IPS DF 6.9 (cell line): Measurements from ENCODE around the gene ZFAND2B.

Experiments
- DNase-seq: peaks from one replicate; pipeline ENCODE4 v3.0.0-alpha.2; 2013; ENCODE audit warnings: low read depth, low spot score
- H3K27ac ChIP-seq: one replicate; pipeline ENCODE4 v1.5.1; 2013; ENCODE audit warnings: low read length, control low read depth
- H3K27me3 ChIP-seq: 2 replicates; pipeline ENCODE4 v1.6.1; 2013; ENCODE audit warnings: mild to moderate bottlenecking, low read length; ENCODE audit not compliant: control insufficient read depth, insufficient read depth
- H3K36me3 ChIP-seq: 2 replicates; pipeline ENCODE4 v1.6.1; 2013; ENCODE audit warnings: low read length; ENCODE audit not compliant: control insufficient read depth, insufficient read depth
- H3K4me1 ChIP-seq: 2 replicates; pipeline ENCODE4 v1.6.1; 2013; ENCODE audit warnings: low read length; ENCODE audit not compliant: control insufficient read depth, insufficient read depth
- H3K4me3 ChIP-seq: 2 replicates; pipeline ENCODE4 v1.5.1; 2013; ENCODE audit warnings: mild to moderate bottlenecking, low read length
- H3K9me3 ChIP-seq: 2 replicates; pipeline ENCODE4 v1.6.1; 2013; ENCODE audit warnings: low read length, inconsistent platforms; ENCODE audit not compliant: control insufficient read depth, insufficient read depth
- WGBS: extraction: QIAGEN DNeasy Blood & Tissue Kit; methylation state at CpG from one replicate; pipeline ENCODE4 v1.1.7; 2013; ENCODE audit warnings: mixed read lengths, missing lambda C conversion rate; ENCODE audit not compliant: insufficient read length, insufficient coverage; 5-methylcytosine and 5-hydroxymethylcytosine counted together

Gene ZFAND2B

GRCh38 chr2:219245148-219245898, 38.7 kb downstream of the ZFAND2B start, which contains the start of the genes GLB1L and STK16:
Gene GLB1L, minus strand, starts transcription at chr2:219245444. Its CDS starts 1,871 bp downstream, at chr2:219243573.
Gene STK16, plus strand, starts transcription at chr2:219245479. Its CDS starts 521 bp downstream, at chr2:219246000.
- Histone ChIP-seq H3K27me3 (no peaks in the 10 kb centered on the region), H3K4me1 (peaks cover 2% of the 10 kb centered on the region; the same call in 1 of the 2 replicates), H3K27ac (no peak within 1 kb of the TSS), H3K36me3 (peaks cover under 1% of the 10 kb centered on the region), H3K9me3 (no peaks in the 10 kb centered on the region), H3K4me3 (peak within 1 kb of the TSS; percentile 63)
- WGBS, result no CpG with 5 or more reads among the region's 46 CpGs
- DNase-seq, result peak; percentile 88

- H3K36me3 ChIP-seq, result peaks cover 4% of the 10 kb centered on the region
- H3K27ac ChIP-seq, result no peak overlapping the region
- no CpG with 5 or more reads among the region's 10 CpGs for WGBS
- H3K4me1 ChIP-seq, result peaks cover 2% of the 10 kb centered on the region; the same call in 1 of the 2 replicates
- peak overlapping the region; percentile 63; the same call in 1 of the 2 replicates for H3K4me3 ChIP-seq
- H3K9me3 ChIP-seq, result no peaks in the 10 kb centered on the region
- no peak for DNase-seq
- no peaks in the 10 kb centered on the region for H3K27me3 ChIP-seq
Measured at GRCh38 chr2:219245899-219246230, 39.3 kb downstream of the ZFAND2B start.

- Histone ChIP-seq H3K9me3 (no peaks in the 10 kb centered on the region), H3K4me3 (no peak overlapping the region), H3K36me3 (peaks cover 4% of the 10 kb centered on the region), H3K27me3 (no peaks in the 10 kb centered on the region), H3K4me1 (peaks cover 2% of the 10 kb centered on the region; the same call in 1 of the 2 replicates), H3K27ac (no peak overlapping the region)
- WGBS, result no CpG with 5 or more reads among the region's 10 CpGs
- DNase-seq, result no peak
Measured at GRCh38 chr2:219246559-219246958, 40.0 kb downstream of the ZFAND2B start.

DNA sequence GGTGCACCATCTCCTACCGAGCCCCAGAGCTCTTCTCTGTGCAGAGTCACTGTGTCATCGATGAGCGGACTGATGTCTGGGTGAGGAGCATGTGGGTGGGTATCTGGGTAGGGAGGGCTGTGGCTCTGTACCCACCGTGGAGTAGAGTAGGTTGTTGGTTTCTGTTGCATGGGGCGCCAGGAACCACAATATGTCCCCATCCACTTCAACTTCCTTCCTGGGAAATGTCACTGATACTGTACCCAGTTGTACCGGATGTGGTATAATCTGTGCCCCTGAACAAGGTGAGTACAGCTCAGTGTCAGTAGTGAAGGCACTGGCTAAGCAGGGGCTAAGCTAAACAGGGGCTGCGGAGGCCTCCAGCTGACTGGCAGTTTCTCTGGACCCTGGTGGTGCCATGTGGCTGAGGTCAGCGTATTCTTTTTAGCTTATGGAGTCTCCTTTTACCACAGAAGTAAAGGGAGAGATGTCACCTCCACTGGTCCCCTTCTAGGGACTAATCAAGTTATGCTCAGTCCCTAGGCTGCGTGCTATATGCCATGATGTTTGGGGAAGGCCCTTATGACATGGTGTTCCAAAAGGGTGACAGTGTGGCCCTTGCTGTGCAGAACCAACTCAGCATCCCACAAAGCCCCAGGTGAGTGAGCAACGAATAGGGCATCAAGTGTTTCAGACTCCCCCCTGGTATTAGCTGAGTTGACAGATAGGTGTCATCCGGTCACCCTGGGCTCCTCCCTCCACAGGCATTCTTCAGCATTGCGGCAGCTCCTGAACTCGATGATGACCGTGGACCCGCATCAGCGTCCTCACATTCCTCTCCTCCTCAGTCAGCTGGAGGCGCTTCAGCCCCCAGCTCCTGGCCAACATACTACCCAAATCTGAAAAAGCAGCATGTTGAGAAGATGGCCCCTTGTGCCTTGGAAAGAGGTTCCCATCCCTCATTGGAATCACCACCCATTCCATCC, 41.4 kb downstream of the ZFAND2B start:
- no peaks in the 10 kb centered on the region for H3K27me3 ChIP-seq
- WGBS, result no CpG with 5 or more reads among the region's 17 CpGs
- peaks cover 5% of the 10 kb centered on the region for H3K4me1 ChIP-seq
- H3K27ac ChIP-seq, result no peak overlapping the region
- DNase-seq, result no peak
- peaks cover 4% of the 10 kb centered on the region for H3K36me3 ChIP-seq
- H3K9me3 ChIP-seq, result no peaks in the 10 kb centered on the region
- H3K4me3 ChIP-seq, result no peak overlapping the region

DNA sequence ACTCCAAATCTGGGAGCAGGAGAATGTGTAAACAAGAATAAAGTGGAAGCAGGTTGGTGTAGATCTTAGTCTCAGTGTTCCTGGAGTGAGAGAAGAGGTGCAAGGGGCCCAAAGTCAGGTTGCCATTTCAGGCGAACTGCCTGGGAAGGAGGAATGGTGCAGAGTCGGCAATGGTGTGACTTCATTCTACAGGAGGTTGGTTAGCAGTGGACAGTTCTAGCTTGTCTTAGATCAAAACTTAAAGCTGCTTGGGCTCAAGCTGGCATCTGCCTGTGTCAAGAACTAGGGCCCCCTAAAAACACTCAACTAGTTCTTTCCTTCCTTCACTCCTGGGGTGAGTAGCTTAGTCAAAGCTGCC, 42.2 kb downstream of the ZFAND2B start:
- peaks cover 4% of the 10 kb centered on the region for H3K36me3 ChIP-seq
- H3K27me3 ChIP-seq, result no peaks in the 10 kb centered on the region
- no peak overlapping the region for H3K4me3 ChIP-seq
- DNase-seq, result no peak
- peaks cover 5% of the 10 kb centered on the region for H3K4me1 ChIP-seq
- H3K27ac ChIP-seq, result no peak overlapping the region
- no peaks in the 10 kb centered on the region for H3K9me3 ChIP-seq
- no CpG with 5 or more reads among the region's 2 CpGs for WGBS

DNA sequence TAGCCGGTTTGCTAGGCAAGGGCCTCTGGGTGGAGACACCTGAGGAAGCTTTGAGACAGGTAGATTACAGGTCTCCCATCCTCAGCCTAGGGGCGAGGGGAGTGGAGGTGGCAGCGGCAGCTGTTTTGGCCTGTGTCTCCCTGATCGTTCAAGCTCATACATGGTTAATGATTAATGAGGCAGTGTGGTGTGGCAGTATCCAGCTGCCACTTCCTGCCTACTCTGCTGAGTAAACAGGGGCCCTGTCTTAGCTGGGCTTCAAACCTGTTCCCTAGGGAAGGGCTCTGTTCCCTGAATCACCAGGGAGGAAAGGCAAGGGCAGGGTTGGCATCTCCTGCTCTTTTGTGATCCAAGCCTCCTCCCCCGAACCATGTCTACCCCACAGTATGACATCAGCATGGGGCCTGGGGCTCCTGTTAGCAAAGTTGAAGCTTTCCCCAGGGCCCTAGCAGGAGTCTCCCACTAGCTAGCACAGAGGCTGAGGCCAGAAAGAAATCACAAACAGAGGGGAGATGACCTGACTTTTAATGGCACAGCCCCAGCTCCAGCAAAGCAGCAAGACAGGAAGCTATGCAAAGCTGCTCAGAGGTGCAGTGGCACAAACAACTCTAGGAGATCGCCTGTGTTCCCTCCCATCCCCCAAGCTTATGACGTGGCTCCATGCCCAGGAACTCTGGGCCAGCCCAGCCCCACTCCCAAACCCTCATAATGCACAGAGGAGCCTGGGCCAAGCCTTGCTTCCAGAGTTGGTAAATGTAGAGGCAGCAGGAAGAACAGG, 42.8 kb downstream of the ZFAND2B start:
- H3K4me3 ChIP-seq, result no peak overlapping the region
- peaks cover 7% of the 10 kb centered on the region for H3K4me1 ChIP-seq
- H3K36me3 ChIP-seq, result peaks cover 4% of the 10 kb centered on the region
- peaks cover under 1% of the 10 kb centered on the region; the same call in 1 of the 2 replicates for H3K27me3 ChIP-seq
- no CpG with 5 or more reads among the region's 7 CpGs for WGBS
- no peaks in the 10 kb centered on the region for H3K9me3 ChIP-seq
- H3K27ac ChIP-seq, result no peak overlapping the region
- no peak for DNase-seq

- peaks cover 9% of the 10 kb centered on the region for H3K4me1 ChIP-seq
- H3K27me3 ChIP-seq, result peaks cover 9% of the 10 kb centered on the region
- H3K27ac ChIP-seq, result no peak overlapping the region
- H3K9me3 ChIP-seq, result no peaks in the 10 kb centered on the region
- WGBS, result no CpG with 5 or more reads among the region's 22 CpGs
- no peak overlapping the region for H3K4me3 ChIP-seq
- DNase-seq, result no peak
- H3K36me3 ChIP-seq, result peaks cover 4% of the 10 kb centered on the region
Measured at GRCh38 chr2:219250049-219250781, 43.6 kb downstream of the ZFAND2B start.

DNA sequence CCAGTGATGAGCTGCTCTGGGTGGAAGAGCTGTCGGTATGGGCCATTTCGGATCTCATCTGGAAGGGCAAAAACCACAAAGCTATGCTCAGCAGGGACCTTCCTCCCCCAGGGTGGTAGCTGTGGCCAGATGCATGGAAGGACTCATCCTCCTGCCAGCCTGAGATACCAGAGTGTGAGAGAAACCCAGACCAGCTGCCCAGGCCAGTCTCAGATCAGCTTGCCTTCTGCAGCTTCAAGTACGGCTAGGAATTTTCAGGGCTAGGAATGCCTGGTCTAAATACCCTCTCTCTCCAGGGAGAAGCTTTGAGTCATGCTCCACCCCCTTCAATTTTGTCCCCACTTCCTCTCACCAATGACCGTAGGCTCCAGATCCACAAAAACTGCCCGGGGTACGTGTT, 45.1 kb downstream of the ZFAND2B start:
- H3K4me3 ChIP-seq, result no peak overlapping the region
- peaks cover 7% of the 10 kb centered on the region for H3K4me1 ChIP-seq
- H3K9me3 ChIP-seq, result no peaks in the 10 kb centered on the region
- peaks cover 4% of the 10 kb centered on the region for H3K36me3 ChIP-seq
- no CpG with 5 or more reads among the region's 6 CpGs for WGBS
- no peak for DNase-seq
- H3K27ac ChIP-seq, result no peak overlapping the region
- H3K27me3 ChIP-seq, result peaks cover 17% of the 10 kb centered on the region

GRCh38 chr2:219252084-219252483, 45.5 kb downstream of the ZFAND2B start:
- Histone ChIP-seq H3K36me3 (peaks cover 4% of the 10 kb centered on the region), H3K4me1 (peaks cover 7% of the 10 kb centered on the region), H3K4me3 (no peak overlapping the region; the same call in 1 of the 2 replicates), H3K27me3 (peaks cover 17% of the 10 kb centered on the region), H3K9me3 (no peaks in the 10 kb centered on the region), H3K27ac (no peak overlapping the region)
- DNase-seq, result no peak
- no CpG with 5 or more reads among the region's 5 CpGs for WGBS
